ENCODE measurements around the gene TXN2. TPM values are rescaled to one million over a fixed set of nuclear protein-coding genes. Genes with fewer than 3 reads are reported as not detected.
"Not testable (repeated sequence)": the region's sequence is repeated elsewhere in the genome, so short reads cannot be mapped to it uniquely, and the experiment has no call there.

The TXN2 gene
- total and polyA plus RNA-seq, 4 donors = 22.0 to 135 (median 85.1) TPM

GRCh38 chr22:36424466-36424865 lies 57.0 kb downstream of the TXN2 start:
- H3K9me3 ChIP-seq (ENCODE audit: control insufficient read depth, insufficient read depth, low read length); H3K27me3 ChIP-seq (ENCODE audit: control insufficient read depth, insufficient read depth, low read length); H3K27ac ChIP-seq (ENCODE audit: low read depth, low read length); H3K4me3 ChIP-seq (ENCODE audit: low read depth, low read length); DNase-seq (ENCODE audit: low read depth in 4 of 6, low spot score in 6 of 6); H3K4me1 ChIP-seq (ENCODE audit: control insufficient read depth, insufficient read depth, low read length); H3K36me3 ChIP-seq (ENCODE audit: control insufficient read depth, insufficient read depth, low read length): not testable (repeated sequence)
- 82% methylated on average over 4 of the region's 5 CpGs for WGBS (ENCODE audit: insufficient coverage)

- Histone ChIP-seq H3K27me3 (ENCODE audit: control insufficient read depth, insufficient read depth, low read length) (no peaks in the 10 kb centered on the region), H3K36me3 (ENCODE audit: control insufficient read depth, insufficient read depth, low read length) (no peaks in the 10 kb centered on the region), H3K4me1 (ENCODE audit: control insufficient read depth, insufficient read depth, low read length) (peaks cover 16% of the 10 kb centered on the region), H3K27ac (ENCODE audit: low read depth, low read length) (no peak overlapping the region), H3K9me3 (ENCODE audit: control insufficient read depth, insufficient read depth, low read length) (no peaks in the 10 kb centered on the region), H3K4me3 (ENCODE audit: low read depth, low read length) (no peak overlapping the region)
- WGBS (ENCODE audit: insufficient coverage) = 80% methylated on average over 8 of the region's 16 CpGs
- DNase-seq (ENCODE audit: low read depth in 4 of 6, low spot score in 6 of 6) = no peak
Measured at GRCh38 chr22:36423461-36424404, 57.7 kb downstream of the TXN2 start.

GRCh38 chr22:36422287-36423014 lies 59.0 kb downstream of the TXN2 start:
- no peaks in the 10 kb centered on the region for H3K36me3 ChIP-seq (ENCODE audit: control insufficient read depth, insufficient read depth, low read length)
- H3K27ac ChIP-seq (ENCODE audit: low read depth, low read length) = no peak overlapping the region
- no peaks in the 10 kb centered on the region for H3K9me3 ChIP-seq (ENCODE audit: control insufficient read depth, insufficient read depth, low read length)
- peaks cover 18% of the 10 kb centered on the region for H3K4me1 ChIP-seq (ENCODE audit: control insufficient read depth, insufficient read depth, low read length)
- no peak for DNase-seq (ENCODE audit: low read depth in 4 of 6, low spot score in 6 of 6)
- H3K27me3 ChIP-seq (ENCODE audit: control insufficient read depth, insufficient read depth, low read length) = no peaks in the 10 kb centered on the region
- H3K4me3 ChIP-seq (ENCODE audit: low read depth, low read length) = no peak overlapping the region
- WGBS (ENCODE audit: insufficient coverage) = 88% methylated on average over 13 of the region's 14 CpGs

GRCh38 chr22:36419912-36420882 lies 61.2 kb downstream of the TXN2 start:
- Histone ChIP-seq H3K27ac (ENCODE audit: low read depth, low read length) (peak overlapping the region; percentile 86), H3K27me3 (ENCODE audit: control insufficient read depth, insufficient read depth, low read length) (no peaks in the 10 kb centered on the region), H3K9me3 (ENCODE audit: control insufficient read depth, insufficient read depth, low read length) (no peaks in the 10 kb centered on the region), H3K36me3 (ENCODE audit: control insufficient read depth, insufficient read depth, low read length) (no peaks in the 10 kb centered on the region), H3K4me3 (ENCODE audit: low read depth, low read length) (no peak overlapping the region), H3K4me1 (ENCODE audit: control insufficient read depth, insufficient read depth, low read length) (peaks cover 11% of the 10 kb centered on the region)
- peak in 1 of 6 donors; percentile 56 for DNase-seq (ENCODE audit: low read depth in 4 of 6, low spot score in 6 of 6)
- whole genome bisulfite sequencing (ENCODE audit: insufficient coverage) = 58% methylated on average over 6 of the region's 21 CpGs

GRCh38 chr22:36419177-36419911 lies 62.1 kb downstream of the TXN2 start:
- DNase-seq (ENCODE audit: low read depth in 4 of 6, low spot score in 6 of 6) = peak in 3 of 6 donors; percentile 14 to 71 (median 22)
- Histone ChIP-seq H3K27me3 (ENCODE audit: control insufficient read depth, insufficient read depth, low read length) (no peaks in the 10 kb centered on the region), H3K9me3 (ENCODE audit: control insufficient read depth, insufficient read depth, low read length) (no peaks in the 10 kb centered on the region), H3K4me3 (ENCODE audit: low read depth, low read length) (peak overlapping the region; percentile 6), H3K36me3 (ENCODE audit: control insufficient read depth, insufficient read depth, low read length) (no peaks in the 10 kb centered on the region), H3K27ac (ENCODE audit: low read depth, low read length) (peak overlapping the region; percentile 86), H3K4me1 (ENCODE audit: control insufficient read depth, insufficient read depth, low read length) (peaks cover 11% of the 10 kb centered on the region)
- 7% methylated on average over 9 of the region's 13 CpGs for whole genome bisulfite sequencing (ENCODE audit: insufficient coverage)

GRCh38 chr22:36417281-36417686 lies 64.2 kb downstream of the TXN2 start:
- H3K4me1 ChIP-seq (ENCODE audit: control insufficient read depth, insufficient read depth, low read length) = peaks cover 11% of the 10 kb centered on the region
- 86% methylated on average over 9 of the region's 9 CpGs for WGBS (ENCODE audit: insufficient coverage)
- no peaks in the 10 kb centered on the region for H3K36me3 ChIP-seq (ENCODE audit: control insufficient read depth, insufficient read depth, low read length)
- H3K27me3 ChIP-seq (ENCODE audit: control insufficient read depth, insufficient read depth, low read length) = no peaks in the 10 kb centered on the region
- no peak for DNase-seq (ENCODE audit: low read depth in 4 of 6, low spot score in 6 of 6)
- no peak overlapping the region for H3K27ac ChIP-seq (ENCODE audit: low read depth, low read length)
- no peaks in the 10 kb centered on the region for H3K9me3 ChIP-seq (ENCODE audit: control insufficient read depth, insufficient read depth, low read length)
- no peak overlapping the region for H3K4me3 ChIP-seq (ENCODE audit: low read depth, low read length)

Small RNA genes within 50 kb of the gene (small RNA-seq; reads per million reads assigned to genes)
- not detected for gene RF00019 (ENCODE audit: low replicate concordance)

Other genes with a start within 250 kb of the TXN2 start
- gene APOL2, start 242.1 kb downstream of the TXN2 start, total RNA-seq = 10 to 100 TPM; 32.9 to 37.8 TPM
- gene APOL2, start 242.1 kb downstream of the TXN2 start, polyA plus RNA-seq (ENCODE audit: insufficient read length in 2 of 2) = 10 to 100 TPM; 19.9 to 27.2 TPM
- 1 to 10 TPM; 5.3 to 5.7 TPM for gene APOL1, start 228.5 kb downstream of the TXN2 start, total RNA-seq
- 1 to 10 TPM; 1.7 to 3.9 TPM for gene APOL1, start 228.5 kb downstream of the TXN2 start, polyA plus RNA-seq (ENCODE audit: insufficient read length in 2 of 2)
- 100 to 1,000 TPM in 1 of 2 donors, 10 to 100 TPM in 1; 93.4 to 122 TPM for gene MYH9, start 93.7 kb downstream of the TXN2 start, total RNA-seq
- gene MYH9, start 93.7 kb downstream of the TXN2 start, polyA plus RNA-seq (ENCODE audit: insufficient read length in 2 of 2) = 10 to 100 TPM; 78.7 to 82.9 TPM
- 10 to 100 TPM; 13.0 to 17.9 TPM for gene FOXRED2, start 25.4 kb upstream of the TXN2 start, total RNA-seq
- gene FOXRED2, start 25.4 kb upstream of the TXN2 start, polyA plus RNA-seq (ENCODE audit: insufficient read length in 2 of 2) = 10 to 100 TPM; 35.8 to 39.9 TPM
- 100 to 1,000 TPM; 126 to 164 TPM for gene EIF3D, start 47.5 kb upstream of the TXN2 start, total RNA-seq
- 100 to 1,000 TPM; 125 to 138 TPM for gene EIF3D, start 47.5 kb upstream of the TXN2 start, polyA plus RNA-seq (ENCODE audit: insufficient read length in 2 of 2)
- gene CACNG2, start 222.1 kb upstream of the TXN2 start, total RNA-seq = 1 to 10 TPM; 2.3 to 7.6 TPM
- 10 to 100 TPM; 18.8 to 20.3 TPM for gene CACNG2, start 222.1 kb upstream of the TXN2 start, polyA plus RNA-seq (ENCODE audit: insufficient read length in 2 of 2)

Measured in spinal cord (tissue), 10 donors.